GM10266 (cell line): ENCODE data around the gene HTR4.

ENCODE experiments used
- DNase-seq: peaks from one replicate; pipeline ENCODE4 v3.0.0; 2012; ENCODE audit errors: extremely low spot score
- CTCF ChIP-seq: IDR thresholded peaks from 2 replicates; pipeline ENCODE4 v1.5.1; 2012; ENCODE audit warnings: mild to moderate bottlenecking, low read depth; ENCODE audit not compliant: control insufficient read depth, insufficient read depth; ENCODE audit errors: missing control alignments

HTR4 gene

GRCh38 chr5:148437249-148437648 lies 217.1 kb downstream of the HTR4 start:
- no peak for TF ChIP-seq CTCF
- no peak for DNase-seq

GRCh38 chr5:148436029-148436428 lies 218.3 kb downstream of the HTR4 start:
- no peak for TF ChIP-seq CTCF
- no peak for DNase-seq

GRCh38 chr5:148433826-148434225 lies 220.5 kb downstream of the HTR4 start:
- TF ChIP-seq CTCF = no peak
- no peak for DNase-seq
